A549 (cell line): ENCODE data around the gene GABBR2.

Source experiments
- CBX2 ChIP-seq: fragments of 200-600 bp; sonication (generic); IDR thresholded peaks from 2 replicates; pipeline ENCODE4 v1.6.1; 2016; ENCODE audit warnings: low read depth, mild to moderate bottlenecking, borderline replicate concordance
- CEBPB ChIP-seq, 2 experiments: fragments of >200 bp in 1 of 2; sonication (Bioruptor Twin) in 1 of 2; formaldehyde crosslinking in 1 of 2; IDR thresholded peaks; 2 replicates each; pipeline ENCODE4 v1.6.1; 2012 to 2016
- CTCF ChIP-seq: fragments of >200 bp; sonication (Bioruptor Twin); formaldehyde crosslinking; IDR thresholded peaks from 3 replicates; pipeline ENCODE4 v1.5.1; 2016
- EP300 ChIP-seq, 2 experiments: fragments of >200 bp; sonication (Bioruptor Twin); formaldehyde crosslinking; IDR thresholded peaks; 2 replicates in 1 of 2; 3 replicates in 1 of 2; pipeline ENCODE4 v1.6.1; 2016 to 2017
- ESRRA ChIP-seq: fragments of 150-350 bp; IDR thresholded peaks from 2 replicates; pipeline ENCODE4 v1.6.1; 2014; ENCODE audit warnings: mild to moderate bottlenecking, low read length, borderline replicate concordance
- HDAC2 ChIP-seq: fragments of 200-600 bp; sonication (generic); IDR thresholded peaks from 2 replicates; pipeline ENCODE4 v1.6.1; 2016
- MYC ChIP-seq: IDR thresholded peaks from 2 replicates; pipeline ENCODE4 v1.6.1; 2012; ENCODE audit warnings: mild to moderate bottlenecking, inconsistent platforms, low read length, improper control_type of control experiment, borderline replicate concordance
- NR3C1 ChIP-seq: fragments of >200 bp; sonication (Bioruptor Twin); formaldehyde crosslinking; IDR thresholded peaks from 3 replicates; pipeline ENCODE4 v1.6.1; 2017
- POLR2A ChIP-seq: IDR thresholded peaks from 2 replicates; pipeline ENCODE4 v1.6.1; 2012; ENCODE audit warnings: mild to moderate bottlenecking, low read length
- RAD21 ChIP-seq, 2 experiments: fragments of >200 bp in 1 of 2; sonication (Bioruptor Twin) in 1 of 2; formaldehyde crosslinking in 1 of 2; IDR thresholded peaks in 1 of 2; conservative IDR thresholded peaks in 1 of 2; 2 replicates in 1 of 2; 3 replicates in 1 of 2; pipeline ENCODE4 v1.6.1; 2012 to 2018; ENCODE audit warnings: inconsistent platforms in 1 of 2
- RCOR1 ChIP-seq: fragments of 150-350 bp; IDR thresholded peaks from 2 replicates; pipeline ENCODE4 v1.6.1; 2014; ENCODE audit warnings: antibody characterized with exemption, low read length, low read depth
- SMC3 ChIP-seq: fragments of >200 bp; sonication (Bioruptor Twin); formaldehyde crosslinking; IDR thresholded peaks from 3 replicates; pipeline ENCODE4 v1.6.1; 2018; ENCODE audit warnings: inconsistent platforms
- USF2 ChIP-seq: fragments of 450-650 bp; IDR thresholded peaks from 2 replicates; pipeline ENCODE4 v1.6.1; 2014; ENCODE audit warnings: antibody characterized with exemption
- ZNF302 ChIP-seq: fragments of 250-450 bp; sonication (Bioruptor Pico); IDR thresholded peaks from 2 replicates; pipeline ENCODE4 v1.9.0; 2021; ENCODE audit warnings: inconsistent platforms, mild to moderate bottlenecking, moderate library complexity

- TF ChIP-seq EP300 (IDR thresholded peaks at IDR 0.05) (no peak), ZNF302 (CRISPR knock-in tag) (no peak), CTCF (no peak), NR3C1 (no peak), MYC (no peak), POLR2A (no peak), CEBPB (IDR thresholded peaks at IDR 0.05) (no peak), ESRRA (no peak), USF2 (no peak), RAD21 (conservative IDR thresholded peaks at IDR 0.05 in 1 of 2, IDR thresholded peaks at IDR 0.05 in 1 of 2) (no peak), SMC3 (no peak), HDAC2 (no peak), RCOR1 (no peak), CBX2 (no peak)
Observed at GRCh38 chr9:98570663-98571440, 137.9 kb downstream of the GABBR2 start.
